H1 (cell line): Measurements from ENCODE around the gene FRMD4A. TPM values are rescaled to one million over a fixed set of nuclear protein-coding genes. Genes with fewer than 3 reads are reported as not detected.
A peak's percentile ranks its signal among the peaks of the same experiment; 100 is the strongest.

Experiments
- CTCF ChIA-PET: fragments of 300-600 bp; sonication (Branson Sonifier 250); formaldehyde crosslinking; loops from one replicate; lab custom pipeline; 2021; ENCODE audit not compliant: partially characterized antibody; lab: Charles Lee
- POLR2A ChIA-PET: fragments of 300-600 bp; sonication (Branson Sonifier 250); formaldehyde crosslinking; loops from one replicate; lab custom pipeline; 2021; ENCODE audit warnings: inconsistent platforms; ENCODE audit not compliant: partially characterized antibody; lab: Charles Lee
- DNase-seq, 2 experiments: peaks; one replicate each; pipeline versions ENCODE4 v3.0.0 to v3.0.0-alpha.2; 2010 to 2022; ENCODE audit warnings: low spot score in 2 of 2, low read depth in 1 of 2, mixed read lengths in 1 of 2
- FAIRE-seq: peaks from 2 replicates; lab custom pipeline; 2011; peaks lifted over from hg19 to GRCh38; lab: Jason Lieb, UNC
- H2AFZ ChIP-seq: 2 replicates; pipeline ENCODE4 v1.8.1; 2012; ENCODE audit warnings: low read length, inconsistent platforms
- H2AK5ac ChIP-seq: 2 replicates; pipeline ENCODE4 v1.6.1; 2013; ENCODE audit warnings: low read depth, low read length
- H2BK120ac ChIP-seq: replicated peaks from 2 replicates; pipeline ENCODE3; 2013; ENCODE audit warnings: low read depth, low read length, inconsistent platforms
- H2BK12ac ChIP-seq: 2 replicates; pipeline ENCODE4 v1.6.1; 2013; ENCODE audit warnings: low read depth, low read length
- H2BK15ac ChIP-seq: 2 replicates; pipeline ENCODE4 v1.6.1; 2013; ENCODE audit warnings: low read length
- H2BK20ac ChIP-seq: 2 replicates; pipeline ENCODE4 v1.6.1; 2013; ENCODE audit warnings: low read length
- H2BK5ac ChIP-seq: 2 replicates; pipeline ENCODE4 v1.6.1; 2013; ENCODE audit warnings: low read depth, low read length
- H3K14ac ChIP-seq: 2 replicates; pipeline ENCODE4 v1.6.1; 2013; ENCODE audit warnings: inconsistent platforms; ENCODE audit not compliant: insufficient read length
- H3K18ac ChIP-seq: 2 replicates; pipeline ENCODE4 v1.6.1; 2013; ENCODE audit warnings: low read length; ENCODE audit errors: extremely low read depth
- H3K23ac ChIP-seq: 2 replicates; pipeline ENCODE4 v1.6.1; 2013; ENCODE audit warnings: inconsistent platforms; ENCODE audit not compliant: insufficient read length
- H3K23me2 ChIP-seq: 2 replicates; pipeline ENCODE4 v1.6.1; 2013; ENCODE audit warnings: low read depth, low read length
- H3K27ac ChIP-seq: 2 replicates; pipeline ENCODE4 v1.6.1; 2011; ENCODE audit warnings: low read depth, low read length, inconsistent platforms
- H3K27me3 ChIP-seq, 4 experiments: replicated peaks in 1 of 4; 1 replicate in 1 of 4; 2 replicates in 3 of 4; pipeline versions ENCODE4 v1.6.1 to v1.8.1; 2011 to 2013; ENCODE audit warnings: low read length in 3 of 4, mild to moderate bottlenecking in 3 of 4, inconsistent platforms in 2 of 4, mixed read lengths in 2 of 4, moderate library complexity in 1 of 4; ENCODE audit not compliant: control insufficient read depth in 3 of 4, insufficient read depth in 3 of 4; ENCODE audit errors: extremely low read depth in 1 of 4
- H3K36me3 ChIP-seq, 4 experiments: 2 replicates each; pipeline versions ENCODE4 v1.6.1 to v1.8.1; 2011 to 2013; ENCODE audit warnings: mild to moderate bottlenecking in 4 of 4, low read length in 3 of 4, moderate library complexity in 2 of 4, control low read depth in 1 of 4, inconsistent platforms in 1 of 4; ENCODE audit not compliant: insufficient read depth in 4 of 4, control insufficient read depth in 2 of 4
- H3K4ac ChIP-seq: replicated peaks from 2 replicates; pipeline ENCODE3; 2013; ENCODE audit warnings: low read length, low read depth, mixed read lengths, inconsistent platforms; ENCODE audit not compliant: insufficient read length
- H3K4me1 ChIP-seq, 4 experiments: replicated peaks in 1 of 4; 1 replicate in 1 of 4; 2 replicates in 3 of 4; pipeline versions ENCODE4 v1.6.1 to v1.8.1; 2011 to 2013; ENCODE audit warnings: low read length in 3 of 4, inconsistent platforms in 2 of 4, mixed read lengths in 1 of 4; ENCODE audit not compliant: insufficient read depth in 4 of 4, control insufficient read depth in 3 of 4
- H3K4me2 ChIP-seq, 2 experiments: 2 replicates each; pipeline versions ENCODE4 v1.6.1 to v1.8.1; 2011 to 2013; ENCODE audit warnings: low read depth in 2 of 2, low read length in 2 of 2, control low read depth in 1 of 2, inconsistent platforms in 1 of 2, mild to moderate bottlenecking in 1 of 2; ENCODE audit not compliant: insufficient read depth in 1 of 2
- H3K4me3 ChIP-seq, 4 experiments: fragments of 200-600, 300-600 bp in 1 of 4; sonication (generic), shearing (Covaris generic), sonication (Bioruptor Twin) in 1 of 4; 2 replicates each; pipeline versions ENCODE4 v1.5.1 to v1.8.1; 2011 to 2016; ENCODE audit warnings: low read length in 4 of 4, low read depth in 3 of 4, control low read depth in 2 of 4, inconsistent platforms in 2 of 4, mild to moderate bottlenecking in 2 of 4, mixed read lengths in 1 of 4, moderate library complexity in 1 of 4; ENCODE audit not compliant: insufficient read depth in 2 of 4; ENCODE audit errors: extremely low read depth in 1 of 4
- H3K56ac ChIP-seq: replicated peaks from 2 replicates; pipeline ENCODE3; 2013; ENCODE audit warnings: low read depth, mild to moderate bottlenecking, mixed read lengths, low read length, inconsistent platforms; ENCODE audit not compliant: insufficient read length
- H3K79me1 ChIP-seq: 2 replicates; pipeline ENCODE4 v1.6.1; 2013; ENCODE audit warnings: low read depth, low read length, control low read depth
- H3K79me2 ChIP-seq, 2 experiments: 2 replicates each; pipeline versions ENCODE4 v1.6.1 to v1.8.1; 2012 to 2013; ENCODE audit warnings: low read length in 2 of 2, mild to moderate bottlenecking in 2 of 2, inconsistent platforms in 1 of 2; ENCODE audit not compliant: insufficient read depth in 2 of 2, control insufficient read depth in 1 of 2
- H3K9ac ChIP-seq, 4 experiments: replicated peaks in 1 of 4; 1 replicate in 1 of 4; 2 replicates in 3 of 4; pipeline versions ENCODE4 v1.6.1 to v1.8.1; 2011 to 2013; ENCODE audit warnings: low read depth in 3 of 4, low read length in 3 of 4, control low read depth in 2 of 4, mild to moderate bottlenecking in 2 of 4, moderate library complexity in 2 of 4, inconsistent platforms in 1 of 4; ENCODE audit errors: extremely low read depth in 1 of 4
- H3K9me3 ChIP-seq, 2 experiments: 2 replicates each; pipeline versions ENCODE4 v1.6.1 to v1.8.1; 2012 to 2013; ENCODE audit warnings: mild to moderate bottlenecking in 2 of 2, moderate library complexity in 2 of 2, control low read depth in 1 of 2, inconsistent platforms in 1 of 2, low read depth in 1 of 2, low read length in 1 of 2, mixed read lengths in 1 of 2; ENCODE audit not compliant: insufficient read depth in 2 of 2
- H4K20me1 ChIP-seq, 2 experiments: replicated peaks in 1 of 2; 2 replicates each; pipeline versions ENCODE3 to v1.8.1; 2011 to 2013; ENCODE audit warnings: inconsistent platforms in 2 of 2, low read length in 2 of 2, mild to moderate bottlenecking in 1 of 2; ENCODE audit not compliant: insufficient read depth in 2 of 2, control insufficient read depth in 1 of 2
- H4K5ac ChIP-seq: 2 replicates; pipeline ENCODE4 v1.6.1; 2013; ENCODE audit warnings: low read length, low read depth, mixed read lengths, inconsistent platforms; ENCODE audit not compliant: insufficient read length
- H4K8ac ChIP-seq: 2 replicates; pipeline ENCODE4 v1.8.0; 2013; ENCODE audit warnings: mild to moderate bottlenecking, moderate library complexity, low read length, inconsistent platforms; ENCODE audit not compliant: insufficient read depth; ENCODE audit errors: extremely low read depth
- H4K91ac ChIP-seq: replicated peaks from 2 replicates; pipeline ENCODE3; 2013; ENCODE audit warnings: low read length, mixed read lengths, inconsistent platforms; ENCODE audit not compliant: insufficient read length
- CTCF ChIP-seq, 3 experiments: IDR thresholded peaks; 1 replicate in 2 of 3; 2 replicates in 1 of 3; pipeline versions ENCODE4 v1.5.1 to v1.6.1; 2011; ENCODE audit warnings: low read length in 3 of 3, mild to moderate bottlenecking in 3 of 3, inconsistent platforms in 2 of 3, low read depth in 1 of 3, moderate library complexity in 1 of 3; ENCODE audit not compliant: insufficient read depth in 1 of 3; ENCODE audit errors: control extremely low read depth in 1 of 3
- NANOG ChIP-seq: IDR thresholded peaks from 2 replicates; pipeline ENCODE4 v1.6.1; 2011; ENCODE audit warnings: low read length, low read depth, mild to moderate bottlenecking, inconsistent platforms; ENCODE audit not compliant: insufficient read depth, poor library complexity, severe bottlenecking
- RAD21 ChIP-seq, 2 experiments: IDR thresholded peaks in 1 of 2; conservative IDR thresholded peaks in 1 of 2; 2 replicates each; pipeline ENCODE4 v1.6.1; 2011; ENCODE audit warnings: low read depth in 2 of 2, low read length in 2 of 2, improper control_type of control experiment in 1 of 2, inconsistent platforms in 1 of 2, mild to moderate bottlenecking in 1 of 2, moderate library complexity in 1 of 2
- WGBS, 2 experiments: shearing (Covaris generic) in 1 of 2; methylation state at CpG; one replicate each; pipeline versions ENCODE4 v1.1.6 to v1.1.7; 2013 to 2015; ENCODE audit warnings: low lambda C conversion rate in 2 of 2, mixed read lengths in 2 of 2, inconsistent platforms in 1 of 2, low coverage in 1 of 2, missing lambda C conversion rate in 1 of 2; ENCODE audit not compliant: insufficient replicate concordance in 2 of 2, insufficient coverage in 1 of 2, insufficient read length in 1 of 2; ENCODE audit errors: extremely low coverage in 1 of 2, missing lambda C conversion rate in 1 of 2; 5-methylcytosine and 5-hydroxymethylcytosine counted together
- polyA plus RNA-seq, 7 experiments: library from polyadenylated mRNA; depleted of rRNA in 3 of 7; stranded (reverse) in 5 of 7; unstranded in 2 of 7; fragments of >200 nt in 5 of 7; fragments of 200-250 nt in 2 of 7; gene quantifications; 1 replicate in 5 of 7; 2 replicates in 1 of 7; 4 replicates in 1 of 7; pipeline versions ENCODE4 v1.2.1 to v1.2.3, GENCODE V29; 2011 to 2013; ENCODE audit warnings: missing spikeins in 2 of 7, mixed read lengths in 2 of 7
- total RNA-seq: library from RNA; stranded (reverse); fragmentation: NEBNext Ultra II Directional; extraction: Animal tissue kit (Norgen Biotek cat#: 25700); gene quantifications from 2 replicates; pipeline ENCODE4 v1.2.1, GENCODE V29; 2021

Gene FRMD4A
- total and polyA plus RNA-seq, 2 of the 8 experiments (the other 6 are each of a cell fraction or from before 2014, with no cell fraction given) = 38.6 to 39.6 TPM

- no peak overlapping the region for H3K18ac ChIP-seq
- H2BK5ac ChIP-seq = no peak overlapping the region
- TF ChIP-seq RAD21 (IDR thresholded peaks at IDR 0.05 in 1 of 2, conservative IDR thresholded peaks at IDR 0.05 in 1 of 2; ENCODE audit: low read depth in 2 of 2, low read length in 2 of 2) = peak; percentile 52 to 72
- TF ChIP-seq CTCF (IDR thresholded peaks at IDR 0.05; ENCODE audit: control extremely low read depth in 1 of 3, insufficient read depth in 1 of 3, low read depth in 1 of 3, low read length in 3 of 3) = peak in 2 of 3 experiments; percentile 61 to 84; a peak in 3 of 4 replicates
- no peak for TF ChIP-seq NANOG
- peaks cover 12 to 15% (median 14%) of the 10 kb centered on the region in 4 experiments for H3K4me1 ChIP-seq
- no peak overlapping the region for H3K4me3 ChIP-seq
- no peak overlapping the region for H3K23ac ChIP-seq
- 47% methylated on average over 4 of the region's 4 CpGs; no CpG with 5 or more reads in 1 of the 2 experiments for WGBS, 2 experiments
- H2AFZ ChIP-seq = no peak overlapping the region
- CTCF ChIA-PET = interaction anchor here (0.6 to 3.1 kb wide), 21 partner anchors 8 to 403 kb away, joined by 3 to 21 read pairs (median 4); no protein-coding TSS in a partner anchor
- H3K27ac ChIP-seq = no peak overlapping the region
- no peak overlapping the region for H2BK12ac ChIP-seq
- H3K79me1 ChIP-seq = no peaks in the 10 kb centered on the region; the same call in 1 of the 2 replicates
- no peak overlapping the region for H4K5ac ChIP-seq
- no peak overlapping the region for H2BK20ac ChIP-seq
- no peaks in the 10 kb centered on the region for H3K23me2 ChIP-seq
- POLR2A ChIA-PET = no interaction called here
- H2AK5ac ChIP-seq = no peak overlapping the region
- H3K27me3 ChIP-seq = no peaks in the 10 kb centered on the region
- no peak overlapping the region for H2BK120ac ChIP-seq
- no peak overlapping the region for H3K56ac ChIP-seq
- H2BK15ac ChIP-seq = no peak overlapping the region
- no peak overlapping the region for H3K4me2 ChIP-seq
- no peaks in the 10 kb centered on the region for H3K79me2 ChIP-seq
- no peaks in the 10 kb centered on the region for H3K9me3 ChIP-seq
- no peak overlapping the region for H3K9ac ChIP-seq
- H4K91ac ChIP-seq = no peak overlapping the region
- FAIRE-seq (peak; percentile 94), DNase-seq (peak; percentile 39 to 89)
- H4K8ac ChIP-seq = no peak overlapping the region
- H3K36me3 ChIP-seq = no peaks in the 10 kb centered on the region
- no peak overlapping the region for H3K14ac ChIP-seq
- no peak overlapping the region for H3K4ac ChIP-seq
- no peaks in the 10 kb centered on the region for H4K20me1 ChIP-seq
Measured at GRCh38 chr10:14325325-14325955, 5.3 kb downstream of the FRMD4A start.
